Measurements from ENCODE around the gene ANGPTL2.

ANGPTL2 gene

DNA sequence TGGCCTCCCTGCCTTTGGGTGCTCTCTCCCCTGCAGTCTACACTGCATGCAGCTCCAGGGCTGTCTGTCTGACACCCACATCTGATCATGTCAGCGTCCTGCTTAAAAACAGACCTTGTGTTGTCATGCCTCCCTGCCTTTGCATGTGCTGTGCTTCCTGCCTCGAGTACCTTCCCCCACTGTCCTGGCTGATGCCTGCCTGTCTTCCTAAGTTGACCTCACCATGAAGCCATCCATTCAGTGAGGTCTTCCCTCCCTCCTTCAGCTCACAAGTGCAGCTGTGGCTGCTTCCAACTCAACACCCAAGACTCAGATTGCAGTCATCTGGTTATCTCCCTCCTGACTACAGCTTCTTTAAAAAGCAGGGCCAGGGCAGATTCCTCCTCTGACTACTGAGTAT, 5.5 kb downstream of the ANGPTL2 start:
- DNase-seq (ENCODE audit: low read depth) = no peak

DNA sequence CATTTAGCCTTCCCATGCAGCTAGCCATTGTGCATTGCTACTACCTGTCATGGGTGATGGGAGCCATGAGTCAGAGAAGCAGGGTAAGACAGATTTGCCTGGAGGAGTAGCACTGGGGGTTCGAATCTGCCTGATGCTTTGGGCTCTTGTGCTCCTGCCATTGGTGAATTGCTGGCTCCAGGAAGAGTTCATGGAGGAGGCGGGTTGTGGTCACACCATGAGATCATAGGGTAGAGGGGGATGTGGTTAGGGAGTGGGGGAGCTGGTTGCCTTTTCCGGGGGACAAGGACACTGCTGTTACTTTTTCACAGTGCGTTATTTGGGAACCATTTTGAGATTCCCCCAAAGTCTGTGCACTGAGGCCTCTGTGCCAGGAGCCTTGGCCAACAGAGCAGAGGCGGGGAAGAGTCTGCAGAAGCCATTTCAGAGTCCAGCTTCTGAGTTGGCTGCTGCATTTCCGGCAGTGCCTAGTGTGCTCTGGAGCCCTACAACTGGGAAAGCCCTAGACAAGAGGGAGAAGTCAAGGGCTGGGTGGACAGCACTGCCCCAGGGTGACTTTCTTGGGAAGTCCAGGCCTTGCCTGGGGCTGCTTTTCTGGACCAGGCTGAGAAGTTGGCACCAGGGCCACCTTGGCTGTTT, 6.2 kb downstream of the ANGPTL2 start:
- no peak for DNase-seq (ENCODE audit: low read depth)

- no peak for DNase-seq (ENCODE audit: low read depth)
Measured at GRCh38 chr9:127114606-127115005, 7.8 kb downstream of the ANGPTL2 start.

GRCh38 chr9:127113191-127113972, 9.1 kb downstream of the ANGPTL2 start:
- no peak for DNase-seq (ENCODE audit: low read depth)

DNA sequence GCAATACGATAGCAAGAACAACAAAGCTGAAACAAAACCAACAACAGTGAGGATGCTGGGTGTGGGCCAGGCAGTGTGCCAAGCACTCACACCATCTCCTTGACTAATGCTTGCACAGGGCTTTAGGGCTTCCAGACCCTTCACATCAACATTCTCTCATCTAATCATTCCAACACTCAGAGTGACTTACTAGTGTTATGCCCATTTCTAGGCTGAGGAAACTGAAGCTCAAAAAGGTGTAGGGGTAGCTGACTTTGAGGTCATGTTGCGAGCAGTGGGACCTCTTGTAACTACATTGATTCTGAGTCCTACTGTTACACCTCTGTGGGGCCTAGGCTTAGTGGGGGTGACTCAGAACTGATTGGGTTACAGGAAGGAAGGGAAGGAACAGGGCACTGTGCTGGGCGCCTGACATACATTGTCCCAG, 9.7 kb downstream of the ANGPTL2 start:
- DNase-seq (ENCODE audit: low read depth) = no peak

GRCh38 chr9:127112056-127112455, 10.4 kb downstream of the ANGPTL2 start:
- DNase-seq (ENCODE audit: low read depth) = no peak

DNA sequence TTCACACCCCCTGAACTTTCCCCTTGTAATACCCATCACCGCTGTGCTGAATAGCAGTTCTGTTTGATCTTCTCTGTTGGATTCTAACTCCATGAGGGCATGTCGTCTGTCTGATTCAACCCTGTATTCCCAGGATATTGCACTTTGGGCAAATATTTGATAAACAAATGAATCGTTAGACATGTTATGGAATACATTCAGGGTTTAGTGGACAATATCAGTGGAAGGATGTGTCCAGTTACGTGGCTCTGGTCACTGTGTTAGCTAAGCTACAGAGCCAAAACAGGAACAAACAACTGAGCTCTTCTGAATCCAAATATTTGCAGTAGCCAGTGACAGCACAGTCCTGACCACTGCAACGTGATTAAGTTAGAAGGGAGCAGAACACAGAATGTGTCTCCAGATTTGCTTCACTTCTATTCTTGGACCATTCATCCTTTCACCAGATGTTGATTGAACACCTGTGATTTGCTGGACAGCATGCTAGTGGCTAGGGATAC, 13.2 kb downstream of the ANGPTL2 start:
- DNase-seq (ENCODE audit: low read depth) = no peak

DNA sequence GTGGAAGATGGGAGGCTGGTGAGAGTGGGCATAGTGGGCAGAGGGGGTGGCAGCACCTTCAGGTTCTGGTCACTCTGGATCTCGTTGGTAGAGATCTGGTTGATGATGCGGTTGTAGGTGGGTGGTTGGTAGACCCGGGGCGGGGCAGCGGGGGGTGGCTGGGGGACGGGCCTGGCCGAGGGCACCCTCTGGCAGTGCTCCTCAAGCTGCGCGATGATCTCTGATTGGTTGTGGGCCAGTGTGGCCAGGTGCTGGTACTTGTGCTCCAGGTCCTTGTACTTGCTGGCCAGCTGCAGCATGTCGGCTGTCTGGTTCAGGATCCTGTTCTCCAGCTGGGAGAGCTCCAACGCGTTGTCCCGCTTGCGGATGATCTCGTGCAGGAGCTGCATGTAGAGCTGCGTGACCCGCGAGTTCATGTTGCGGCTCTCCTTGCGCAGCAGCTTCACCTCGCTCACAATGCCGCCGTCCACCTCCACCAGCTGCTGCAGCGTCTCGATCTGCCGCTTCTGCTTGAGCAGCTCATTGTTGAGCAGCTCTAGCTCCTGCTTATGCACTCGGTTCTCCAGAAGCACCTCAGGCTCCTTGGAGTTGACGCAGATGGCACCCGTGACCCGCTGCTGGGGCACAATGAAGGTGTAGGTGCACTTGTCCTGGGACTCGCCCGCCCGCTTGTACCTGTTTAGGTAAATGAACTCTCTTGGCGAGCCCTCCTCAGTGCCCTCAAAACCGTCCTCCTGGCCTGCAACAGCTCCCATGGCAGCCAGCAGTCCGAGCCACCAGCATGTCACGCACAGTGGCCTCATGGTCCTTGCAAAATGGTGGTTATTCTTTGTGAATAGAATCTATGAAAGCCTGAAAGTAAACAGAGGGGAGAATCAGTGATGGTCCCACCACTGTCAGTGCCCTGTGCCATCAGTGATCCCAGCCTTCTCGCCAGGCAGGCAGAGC, 14.2 kb downstream of the ANGPTL2 start:
- DNase-seq (ENCODE audit: low read depth) = no peak

DNA sequence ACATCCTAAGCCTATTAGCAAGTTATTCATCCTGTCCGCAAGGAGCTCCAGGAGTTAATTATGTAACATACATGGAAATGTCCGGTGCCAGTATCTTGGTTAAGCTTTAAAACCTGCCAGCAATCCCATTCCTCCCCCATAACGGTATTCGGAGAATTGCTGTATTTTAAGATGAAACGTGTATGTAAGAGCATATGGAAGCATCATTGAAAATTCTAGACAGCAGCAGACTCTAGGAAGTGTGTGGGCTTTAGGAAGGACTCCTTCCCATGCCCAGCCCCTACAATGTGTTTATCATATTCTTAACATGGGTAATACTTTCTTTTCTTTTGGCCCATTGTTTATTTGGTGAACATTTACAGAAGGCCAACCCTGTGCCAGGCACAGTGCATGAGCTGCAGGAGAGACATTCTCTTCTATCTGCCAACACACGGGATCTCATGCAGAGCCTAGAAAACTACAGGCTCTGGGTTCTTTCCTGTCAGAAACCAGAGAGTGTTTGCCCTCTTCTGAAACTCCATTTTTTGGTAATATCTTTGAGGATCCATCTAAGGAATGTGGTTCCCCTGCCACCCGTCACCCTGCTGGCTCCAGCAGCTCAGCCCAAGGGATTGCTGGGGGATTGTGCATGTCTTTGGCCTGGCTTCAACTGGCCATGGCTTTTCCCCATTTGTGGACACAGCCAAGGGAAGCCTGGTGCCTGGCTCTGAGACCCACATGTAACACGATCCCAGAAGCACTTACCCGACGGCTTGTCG, 15.1 kb downstream of the ANGPTL2 start:
- DNase-seq (ENCODE audit: low read depth) = no peak

DNA sequence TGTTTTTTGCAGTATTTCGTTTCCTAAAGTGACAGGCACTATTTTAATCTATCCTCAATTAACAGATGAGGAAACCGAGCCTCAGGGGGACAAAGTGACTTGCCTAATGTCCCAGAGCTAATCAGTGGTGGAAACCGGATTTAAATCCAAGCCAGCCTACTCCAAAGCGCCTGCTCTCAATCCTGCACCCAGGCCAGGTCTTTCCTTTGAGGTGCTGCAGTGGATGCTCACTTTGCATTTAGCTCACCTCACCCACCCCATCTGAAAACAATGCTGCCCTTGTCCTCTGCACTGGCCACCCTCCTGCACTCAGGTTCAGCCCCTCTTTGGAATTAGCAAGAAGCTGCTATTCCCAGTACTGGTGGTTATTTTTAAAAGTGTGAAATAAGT, 16.0 kb downstream of the ANGPTL2 start:
- no peak for DNase-seq (ENCODE audit: low read depth)

GRCh38 chr9:127105805-127106465, 16.5 kb downstream of the ANGPTL2 start:
- DNase-seq (ENCODE audit: low read depth) = no peak

DNA sequence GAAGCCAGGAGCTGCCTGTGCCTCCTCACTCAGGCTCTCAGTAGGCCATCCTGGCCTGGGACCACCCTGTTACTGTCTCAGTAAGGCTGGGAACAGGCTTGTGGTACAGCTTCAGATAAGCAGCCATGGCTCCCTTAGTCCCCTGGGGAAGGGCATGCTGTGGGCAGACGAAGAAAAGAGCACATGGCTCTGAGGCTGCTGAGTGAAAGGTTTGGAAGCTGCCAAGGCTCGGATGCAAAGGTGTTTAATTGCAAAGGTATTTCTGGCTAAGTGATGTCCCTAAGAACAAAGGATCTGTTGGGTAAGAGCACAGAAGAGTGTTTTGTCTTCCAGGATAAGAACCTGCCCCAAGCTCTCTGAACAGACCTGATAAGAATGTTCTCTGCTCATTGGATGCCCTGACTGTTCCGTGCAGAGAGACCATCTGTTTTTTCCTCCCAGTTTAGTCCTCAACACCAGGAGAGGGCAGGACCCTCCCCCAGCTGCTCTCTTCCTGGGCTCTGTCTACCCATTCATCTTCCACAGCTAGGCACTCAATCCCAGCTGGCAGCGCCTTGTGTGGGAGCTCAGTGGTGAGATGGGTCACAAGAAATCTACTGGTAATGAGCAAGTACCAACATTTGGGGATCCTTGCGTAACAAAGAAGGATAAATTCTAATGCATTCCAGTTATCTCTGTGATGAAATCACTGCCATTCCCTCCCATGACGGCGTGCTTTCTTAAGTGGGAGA, 17.7 kb downstream of the ANGPTL2 start:
- DNase-seq (ENCODE audit: low read depth) = no peak

GRCh38 chr9:127102788-127103187, 19.6 kb downstream of the ANGPTL2 start:
- no peak for DNase-seq (ENCODE audit: low read depth)

- no peak for DNase-seq (ENCODE audit: low read depth)
Measured at GRCh38 chr9:127102176-127102575, 20.3 kb downstream of the ANGPTL2 start.

- DNase-seq (ENCODE audit: low read depth) = no peak
Measured at GRCh38 chr9:127099664-127100063, 22.8 kb downstream of the ANGPTL2 start.

GRCh38 chr9:127098916-127099553, 23.4 kb downstream of the ANGPTL2 start:
- no peak for DNase-seq (ENCODE audit: low read depth)

DNA sequence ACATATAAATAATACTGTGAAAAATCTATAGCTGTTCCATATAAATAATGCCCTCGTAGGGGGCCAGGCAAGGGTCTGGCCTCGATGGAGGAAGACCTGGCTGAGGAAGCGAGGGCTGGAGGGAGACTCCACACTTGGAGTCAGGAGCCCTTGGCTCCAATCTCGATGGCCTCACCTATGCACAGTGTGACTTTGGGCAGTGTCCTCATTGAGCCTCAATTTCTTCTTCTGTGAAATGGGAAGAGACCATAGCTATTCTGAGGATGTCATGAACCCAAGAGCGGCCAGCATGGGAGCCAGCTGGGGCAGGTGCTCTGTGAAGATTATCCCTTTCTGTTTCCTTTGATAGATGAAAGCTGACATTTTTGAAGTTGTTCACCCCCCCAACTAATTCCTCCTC, 24.8 kb downstream of the ANGPTL2 start:
- DNase-seq (ENCODE audit: low read depth) = no peak

DNA sequence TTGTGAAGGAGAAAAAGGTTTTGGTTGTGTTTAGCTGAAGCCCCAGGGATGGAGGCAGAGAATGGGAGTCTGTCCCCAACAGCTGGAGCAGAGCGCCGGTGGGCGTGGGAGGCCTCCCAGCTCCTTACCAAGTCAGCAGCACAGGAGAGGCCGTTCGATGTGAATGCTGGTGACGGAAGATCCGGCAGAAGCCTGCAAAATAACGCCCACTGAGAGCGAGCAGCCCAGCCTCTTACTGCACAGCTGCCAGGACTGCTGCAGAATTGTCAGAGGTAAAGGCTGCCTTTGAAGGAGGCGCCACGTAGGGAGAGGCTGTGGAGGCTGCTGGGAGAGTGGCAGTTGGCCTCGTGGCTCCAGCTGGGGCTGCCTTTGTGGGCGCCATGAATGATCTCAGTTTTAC, 26.2 kb downstream of the ANGPTL2 start:
- DNase-seq (ENCODE audit: low read depth) = no peak

DNA sequence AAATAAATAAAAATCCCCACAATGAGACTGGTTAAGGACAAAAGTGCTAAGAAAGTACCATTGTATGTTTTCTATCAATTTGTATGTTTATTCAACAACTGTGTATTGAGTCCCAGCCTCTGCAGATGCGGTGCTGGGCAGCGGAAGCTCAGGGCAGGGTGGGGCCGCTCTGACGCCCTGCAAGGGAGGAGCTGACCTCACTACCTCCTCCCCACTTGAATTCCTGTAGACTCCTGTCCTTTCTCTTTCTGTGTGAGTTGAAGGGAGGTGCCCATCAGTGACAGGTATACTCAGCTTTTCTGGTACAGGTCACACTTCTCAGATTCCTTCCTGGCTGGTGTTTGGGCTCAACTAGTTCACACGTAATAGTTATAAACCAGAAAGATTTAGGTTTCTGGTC, 27.0 kb downstream of the ANGPTL2 start:
- no peak for DNase-seq (ENCODE audit: low read depth)
